OCI-LY3 (cell line): ENCODE results near the gene MT1G.
A peak's percentile ranks its signal among the peaks of the same experiment; 100 is the strongest.

Experiments
- EZH2phosphoT487 ChIP-seq: fragments of 200-600 bp; shearing (Covaris generic); IDR thresholded peaks from 2 replicates; pipeline ENCODE4 v1.6.1; 2018; ENCODE audit warnings: antibody characterized with exemption, mixed run types, low read depth
- TF ChIP-seq, protein P1 (sequence below): fragments of 200-600, 300-600 bp; sonication (generic); IDR thresholded peaks from 2 replicates; pipeline ENCODE4 v1.5.1; 2014; ENCODE audit warnings: antibody characterized with exemption, low read length, low read depth

DNA sequence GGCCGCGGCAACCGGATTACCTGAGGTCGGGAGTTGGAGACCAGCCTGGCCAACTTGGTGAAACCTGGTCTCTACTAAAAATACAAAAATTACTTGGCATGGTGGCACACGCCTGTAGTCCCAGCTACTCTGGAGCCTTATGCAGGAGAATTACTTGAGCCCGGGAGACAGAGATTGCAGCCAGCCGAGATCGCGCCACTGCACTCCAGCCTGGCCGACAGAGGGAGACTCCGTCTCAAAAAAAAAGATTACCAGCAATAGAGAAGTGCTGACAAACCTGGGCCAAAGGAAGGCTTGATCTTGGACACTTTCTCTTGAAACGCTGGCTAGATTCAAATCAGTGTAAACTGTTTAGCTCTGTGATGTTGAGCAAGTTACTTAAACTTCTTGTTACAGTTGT lies 6.1 kb upstream of the MT1G start:
- TF ChIP-seq, protein P1, sequence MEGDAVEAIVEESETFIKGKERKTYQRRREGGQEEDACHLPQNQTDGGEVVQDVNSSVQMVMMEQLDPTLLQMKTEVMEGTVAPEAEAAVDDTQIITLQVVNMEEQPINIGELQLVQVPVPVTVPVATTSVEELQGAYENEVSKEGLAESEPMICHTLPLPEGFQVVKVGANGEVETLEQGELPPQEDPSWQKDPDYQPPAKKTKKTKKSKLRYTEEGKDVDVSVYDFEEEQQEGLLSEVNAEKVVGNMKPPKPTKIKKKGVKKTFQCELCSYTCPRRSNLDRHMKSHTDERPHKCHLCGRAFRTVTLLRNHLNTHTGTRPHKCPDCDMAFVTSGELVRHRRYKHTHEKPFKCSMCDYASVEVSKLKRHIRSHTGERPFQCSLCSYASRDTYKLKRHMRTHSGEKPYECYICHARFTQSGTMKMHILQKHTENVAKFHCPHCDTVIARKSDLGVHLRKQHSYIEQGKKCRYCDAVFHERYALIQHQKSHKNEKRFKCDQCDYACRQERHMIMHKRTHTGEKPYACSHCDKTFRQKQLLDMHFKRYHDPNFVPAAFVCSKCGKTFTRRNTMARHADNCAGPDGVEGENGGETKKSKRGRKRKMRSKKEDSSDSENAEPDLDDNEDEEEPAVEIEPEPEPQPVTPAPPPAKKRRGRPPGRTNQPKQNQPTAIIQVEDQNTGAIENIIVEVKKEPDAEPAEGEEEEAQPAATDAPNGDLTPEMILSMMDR, result peak; percentile 46
- no peak for TF ChIP-seq EZH2phosphoT487
